Hepatocyte (in vitro differentiated cells): Measurements from ENCODE around the gene ACOXL.

Experiments used
- CTCF ChIP-seq: fragments of 200-600 bp; sonication (generic); IDR thresholded peaks from 2 replicates; pipeline ENCODE4 v1.5.1; 2016; ENCODE audit warnings: antibody characterized with exemption, mild to moderate bottlenecking; ENCODE audit not compliant: poor library complexity
- EZH2 ChIP-seq: fragments of 200-600 bp; sonication (generic); IDR thresholded peaks from 2 replicates; pipeline ENCODE4 v1.6.1; 2016; ENCODE audit warnings: antibody characterized with exemption, mild to moderate bottlenecking, borderline replicate concordance
- EZH2phosphoT487 ChIP-seq: fragments of 200-600 bp; sonication (generic); IDR thresholded peaks from one replicate; pipeline ENCODE4 v1.6.1; 2018; ENCODE audit warnings: antibody characterized with exemption, mild to moderate bottlenecking, low read depth, moderate library complexity; ENCODE audit not compliant: unreplicated experiment, severe bottlenecking

GRCh38 chr2:110727923-110728322, 4.5 kb upstream of the ACOXL start:
- TF ChIP-seq CTCF (no peak), EZH2phosphoT487 (no peak), EZH2 (no peak)
